IMR-90 (cell line): ENCODE data around the gene JAKMIP3.

Experiments
- BHLHE40 ChIP-seq: fragments of 150-350 bp; IDR thresholded peaks from 2 replicates; pipeline ENCODE4 v1.6.1; 2016; ENCODE audit warnings: mild to moderate bottlenecking, low read depth, low read length
- MAZ ChIP-seq: IDR thresholded peaks from 2 replicates; pipeline ENCODE4 v1.6.1; 2012; ENCODE audit warnings: low read depth, mild to moderate bottlenecking, low read length, improper control_type of control experiment, moderate library complexity, borderline replicate concordance
- MXI1 ChIP-seq: IDR thresholded peaks from 2 replicates; pipeline ENCODE4 v1.6.1; 2012; ENCODE audit warnings: low read depth, mild to moderate bottlenecking, low read length, moderate library complexity, borderline replicate concordance
- POLR2A ChIP-seq: IDR thresholded peaks from 2 replicates; pipeline ENCODE4 v1.6.1; 2012; ENCODE audit warnings: mild to moderate bottlenecking, low read depth, low read length
- RAD21 ChIP-seq: IDR thresholded peaks from 2 replicates; pipeline ENCODE4 v1.6.1; 2012; ENCODE audit warnings: low read length, improper control_type of control experiment
- RCOR1 ChIP-seq: IDR thresholded peaks from 2 replicates; pipeline ENCODE4 v1.6.1; 2012; ENCODE audit warnings: mild to moderate bottlenecking, low read length, improper control_type of control experiment; ENCODE audit not compliant: insufficient replicate concordance
- RFX5 ChIP-seq: IDR thresholded peaks from 2 replicates; pipeline ENCODE4 v1.8.0; 2012; ENCODE audit warnings: low read depth, mild to moderate bottlenecking, low read length, moderate library complexity
- SMC3 ChIP-seq: fragments of 150-350 bp; IDR thresholded peaks from 2 replicates; pipeline ENCODE4 v1.6.1; 2016; ENCODE audit warnings: low read depth, mild to moderate bottlenecking, antibody characterized with exemption, low read length, moderate library complexity
- TF ChIP-seq, protein P1 (sequence below): conservative IDR thresholded peaks from 2 replicates; pipeline ENCODE4 v1.5.1; 2012; ENCODE audit warnings: mild to moderate bottlenecking, low read depth, low read length, improper control_type of control experiment
- TF ChIP-seq, protein P2 (sequence below): fragments of 150-350 bp; IDR thresholded peaks from 2 replicates; pipeline ENCODE4 v1.6.1; 2016; ENCODE audit warnings: low read depth, mild to moderate bottlenecking, low read length, moderate library complexity, borderline replicate concordance

- TF ChIP-seq, protein P1, sequence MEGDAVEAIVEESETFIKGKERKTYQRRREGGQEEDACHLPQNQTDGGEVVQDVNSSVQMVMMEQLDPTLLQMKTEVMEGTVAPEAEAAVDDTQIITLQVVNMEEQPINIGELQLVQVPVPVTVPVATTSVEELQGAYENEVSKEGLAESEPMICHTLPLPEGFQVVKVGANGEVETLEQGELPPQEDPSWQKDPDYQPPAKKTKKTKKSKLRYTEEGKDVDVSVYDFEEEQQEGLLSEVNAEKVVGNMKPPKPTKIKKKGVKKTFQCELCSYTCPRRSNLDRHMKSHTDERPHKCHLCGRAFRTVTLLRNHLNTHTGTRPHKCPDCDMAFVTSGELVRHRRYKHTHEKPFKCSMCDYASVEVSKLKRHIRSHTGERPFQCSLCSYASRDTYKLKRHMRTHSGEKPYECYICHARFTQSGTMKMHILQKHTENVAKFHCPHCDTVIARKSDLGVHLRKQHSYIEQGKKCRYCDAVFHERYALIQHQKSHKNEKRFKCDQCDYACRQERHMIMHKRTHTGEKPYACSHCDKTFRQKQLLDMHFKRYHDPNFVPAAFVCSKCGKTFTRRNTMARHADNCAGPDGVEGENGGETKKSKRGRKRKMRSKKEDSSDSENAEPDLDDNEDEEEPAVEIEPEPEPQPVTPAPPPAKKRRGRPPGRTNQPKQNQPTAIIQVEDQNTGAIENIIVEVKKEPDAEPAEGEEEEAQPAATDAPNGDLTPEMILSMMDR, result no peak
- TF ChIP-seq POLR2A, result no peak
- no peak for TF ChIP-seq RFX5
- TF ChIP-seq, protein P2, sequence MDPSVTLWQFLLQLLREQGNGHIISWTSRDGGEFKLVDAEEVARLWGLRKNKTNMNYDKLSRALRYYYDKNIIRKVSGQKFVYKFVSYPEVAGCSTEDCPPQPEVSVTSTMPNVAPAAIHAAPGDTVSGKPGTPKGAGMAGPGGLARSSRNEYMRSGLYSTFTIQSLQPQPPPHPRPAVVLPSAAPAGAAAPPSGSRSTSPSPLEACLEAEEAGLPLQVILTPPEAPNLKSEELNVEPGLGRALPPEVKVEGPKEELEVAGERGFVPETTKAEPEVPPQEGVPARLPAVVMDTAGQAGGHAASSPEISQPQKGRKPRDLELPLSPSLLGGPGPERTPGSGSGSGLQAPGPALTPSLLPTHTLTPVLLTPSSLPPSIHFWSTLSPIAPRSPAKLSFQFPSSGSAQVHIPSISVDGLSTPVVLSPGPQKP, result no peak
- TF ChIP-seq BHLHE40, result no peak
- TF ChIP-seq MXI1, result no peak
- no peak for TF ChIP-seq SMC3
- no peak for TF ChIP-seq RCOR1
- TF ChIP-seq RAD21, result no peak
- TF ChIP-seq MAZ, result no peak
These were observed 13.1 kb downstream of the JAKMIP3 start for GRCh38 chr10:132078746-132079345.
